ENCODE measurements around the gene SIM2. TPM values are rescaled to one million over a fixed set of nuclear protein-coding genes. Genes with fewer than 3 reads are reported as not detected.

SIM2 gene
- total RNA-seq, 2 experiments from 2014 or later, result not detected

DNA sequence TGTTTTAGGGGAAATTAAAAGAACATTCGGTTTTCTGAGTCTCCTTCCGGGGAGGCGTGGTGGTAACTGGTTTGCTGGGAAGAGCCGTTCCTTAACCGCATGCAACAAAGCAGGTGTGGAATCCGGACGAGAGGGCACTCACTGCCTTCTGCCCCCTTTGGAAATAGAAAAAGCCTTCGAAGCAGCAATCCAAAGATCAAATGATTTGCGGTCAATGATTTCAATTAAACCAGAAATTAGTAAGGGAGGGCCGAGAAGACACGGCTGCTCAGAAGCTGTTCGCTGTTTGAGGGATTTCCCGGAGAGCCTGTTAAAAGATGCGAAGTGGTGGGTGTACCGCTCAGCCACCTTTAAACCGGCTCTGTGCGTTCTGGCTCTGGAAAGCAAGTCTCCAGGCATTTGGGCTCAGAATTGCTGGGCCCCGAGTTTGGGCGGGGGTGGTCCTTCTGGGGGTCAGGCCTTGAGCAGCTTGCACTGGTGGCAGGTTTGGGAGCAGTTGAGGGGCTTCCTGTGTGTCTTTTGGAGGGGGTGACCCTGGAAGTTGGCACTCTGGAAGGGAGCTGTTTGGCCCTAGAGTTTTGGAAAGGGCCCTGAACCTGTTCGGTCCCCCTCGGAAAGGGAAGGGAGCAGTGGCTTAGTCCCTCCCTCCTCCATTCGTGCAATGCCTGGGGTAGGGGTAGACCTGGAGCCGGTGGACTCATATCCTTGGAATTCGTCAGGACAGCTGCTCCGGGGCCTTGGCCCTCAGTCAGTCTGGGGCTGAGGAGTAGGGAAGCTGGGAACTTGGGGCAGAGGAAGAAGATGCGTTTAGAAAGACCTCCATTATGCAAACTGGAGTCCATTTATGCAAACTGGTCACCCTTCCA lies 3.1 kb downstream of the SIM2 start:
- Histone ChIP-seq H3K79me2 (ENCODE audit: insufficient read depth, low read depth, low read length) (no peaks in the 10 kb centered on the region), H3K9me3 (ENCODE audit: low read length) (no peaks in the 10 kb centered on the region), H3K4me1 (ENCODE audit: insufficient read depth, low read length, poor library complexity, severe bottlenecking) (no peaks in the 10 kb centered on the region), H3K4me2 (ENCODE audit: low read length) (no peak overlapping the region), H3K36me3 (ENCODE audit: insufficient read depth, low read length) (no peaks in the 10 kb centered on the region), H2AFZ (ENCODE audit: low read length) (no peak overlapping the region), H3K27ac (ENCODE audit: low read depth, low read length, poor library complexity, severe bottlenecking) (no peak overlapping the region), H4K20me1 (ENCODE audit: insufficient read depth, low read length) (no peaks in the 10 kb centered on the region), H3K4me3 (ENCODE audit: low read depth, low read length, poor library complexity, severe bottlenecking) (no peak overlapping the region), H3K9me2 (ENCODE audit: insufficient read depth, low read length) (no peaks in the 10 kb centered on the region)
- ChIA-PET CTCF (ENCODE audit: unreplicated experiment) (no interaction called here), POLR2A (no interaction called here)
- intact Hi-C loops (cut with micrococcal nuclease; ENCODE audit: unreplicated experiment), result no loop called here
- no peak for DNase-seq (ENCODE audit: low spot score)
- no TSS peak for BruUV-seq (replicated peaks)
- no peak for TF ChIP-seq EZH2phosphoT487 (IDR thresholded peaks at IDR 0.05; ENCODE audit: borderline replicate concordance, low read depth, low read length)
- TF ChIP-seq, protein P1, sequence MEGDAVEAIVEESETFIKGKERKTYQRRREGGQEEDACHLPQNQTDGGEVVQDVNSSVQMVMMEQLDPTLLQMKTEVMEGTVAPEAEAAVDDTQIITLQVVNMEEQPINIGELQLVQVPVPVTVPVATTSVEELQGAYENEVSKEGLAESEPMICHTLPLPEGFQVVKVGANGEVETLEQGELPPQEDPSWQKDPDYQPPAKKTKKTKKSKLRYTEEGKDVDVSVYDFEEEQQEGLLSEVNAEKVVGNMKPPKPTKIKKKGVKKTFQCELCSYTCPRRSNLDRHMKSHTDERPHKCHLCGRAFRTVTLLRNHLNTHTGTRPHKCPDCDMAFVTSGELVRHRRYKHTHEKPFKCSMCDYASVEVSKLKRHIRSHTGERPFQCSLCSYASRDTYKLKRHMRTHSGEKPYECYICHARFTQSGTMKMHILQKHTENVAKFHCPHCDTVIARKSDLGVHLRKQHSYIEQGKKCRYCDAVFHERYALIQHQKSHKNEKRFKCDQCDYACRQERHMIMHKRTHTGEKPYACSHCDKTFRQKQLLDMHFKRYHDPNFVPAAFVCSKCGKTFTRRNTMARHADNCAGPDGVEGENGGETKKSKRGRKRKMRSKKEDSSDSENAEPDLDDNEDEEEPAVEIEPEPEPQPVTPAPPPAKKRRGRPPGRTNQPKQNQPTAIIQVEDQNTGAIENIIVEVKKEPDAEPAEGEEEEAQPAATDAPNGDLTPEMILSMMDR (conservative IDR thresholded peaks at IDR 0.05; ENCODE audit: low read length), result no peak

DNA sequence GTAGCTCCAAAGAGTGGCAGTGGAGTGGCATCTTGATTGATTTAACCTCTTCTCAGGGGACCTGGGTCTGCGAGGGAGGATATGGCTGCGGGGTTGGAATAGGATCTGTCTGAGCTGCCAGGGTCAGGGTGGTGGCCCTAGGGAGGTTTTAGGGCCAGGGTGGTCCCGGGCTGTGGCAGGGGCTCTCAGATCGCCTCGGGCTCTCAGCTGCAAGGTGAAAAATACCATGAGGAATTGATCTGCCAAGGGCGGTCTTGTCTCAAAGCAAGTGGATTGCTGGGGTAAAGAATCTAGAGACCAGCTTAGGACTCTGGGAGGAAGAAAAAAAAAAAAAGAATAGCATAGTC lies 3.7 kb downstream of the SIM2 start:
- Histone ChIP-seq H3K79me2 (ENCODE audit: insufficient read depth, low read depth, low read length) (no peaks in the 10 kb centered on the region), H3K4me2 (ENCODE audit: low read length) (no peak overlapping the region), H3K9me2 (ENCODE audit: insufficient read depth, low read length) (no peaks in the 10 kb centered on the region), H4K20me1 (ENCODE audit: insufficient read depth, low read length) (no peaks in the 10 kb centered on the region), H3K4me3 (ENCODE audit: low read depth, low read length, poor library complexity, severe bottlenecking) (no peak overlapping the region), H3K36me3 (ENCODE audit: insufficient read depth, low read length) (no peaks in the 10 kb centered on the region), H3K27ac (ENCODE audit: low read depth, low read length, poor library complexity, severe bottlenecking) (no peak overlapping the region), H3K9me3 (ENCODE audit: low read length) (no peaks in the 10 kb centered on the region), H3K4me1 (ENCODE audit: insufficient read depth, low read length, poor library complexity, severe bottlenecking) (no peaks in the 10 kb centered on the region), H2AFZ (ENCODE audit: low read length) (no peak overlapping the region)
- no TSS peak for BruUV-seq (replicated peaks)
- ChIA-PET CTCF (ENCODE audit: unreplicated experiment) (no interaction called here), POLR2A (no interaction called here)
- intact Hi-C loops (cut with micrococcal nuclease; ENCODE audit: unreplicated experiment), result no loop called here
- no peak for TF ChIP-seq EZH2phosphoT487 (IDR thresholded peaks at IDR 0.05; ENCODE audit: borderline replicate concordance, low read depth, low read length)
- TF ChIP-seq, protein P1 (conservative IDR thresholded peaks at IDR 0.05; ENCODE audit: low read length), result no peak
- DNase-seq (ENCODE audit: low spot score), result no peak

DNA sequence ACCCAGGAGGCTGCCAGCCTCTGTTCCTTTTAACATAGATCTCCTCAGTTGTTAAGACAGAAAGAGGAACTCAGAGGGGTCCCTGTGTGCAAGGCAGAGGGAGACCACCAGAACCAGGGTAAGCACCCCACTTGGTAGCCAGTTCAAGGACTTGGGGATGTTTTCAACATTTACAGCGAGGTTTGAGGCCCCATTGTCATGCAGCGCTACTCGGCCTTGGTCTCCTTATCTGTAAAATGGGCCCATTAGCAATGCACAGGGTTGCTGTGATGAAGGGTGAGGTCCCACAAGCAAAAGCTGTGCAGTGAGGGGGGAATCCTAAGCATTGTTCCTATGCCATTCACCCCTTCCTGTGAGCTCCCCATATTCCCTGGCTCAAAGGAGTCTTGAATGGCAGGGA lies 4.2 kb downstream of the SIM2 start:
- CTCF ChIA-PET (ENCODE audit: unreplicated experiment), result no interaction called here
- Histone ChIP-seq H2AFZ (ENCODE audit: low read length) (no peak overlapping the region), H3K4me1 (ENCODE audit: insufficient read depth, low read length, poor library complexity, severe bottlenecking) (no peaks in the 10 kb centered on the region), H3K36me3 (ENCODE audit: insufficient read depth, low read length) (no peaks in the 10 kb centered on the region), H3K27ac (ENCODE audit: low read depth, low read length, poor library complexity, severe bottlenecking) (no peak overlapping the region), H3K9me3 (ENCODE audit: low read length) (no peaks in the 10 kb centered on the region), H4K20me1 (ENCODE audit: insufficient read depth, low read length) (no peaks in the 10 kb centered on the region), H3K4me2 (ENCODE audit: low read length) (no peak overlapping the region), H3K79me2 (ENCODE audit: insufficient read depth, low read depth, low read length) (no peaks in the 10 kb centered on the region), H3K9me2 (ENCODE audit: insufficient read depth, low read length) (no peaks in the 10 kb centered on the region), H3K4me3 (ENCODE audit: low read depth, low read length, poor library complexity, severe bottlenecking) (no peak overlapping the region)
- BruUV-seq (replicated peaks), result no TSS peak
- POLR2A ChIA-PET, result no interaction called here
- DNase-seq (ENCODE audit: low spot score), result no peak
- intact Hi-C loops (cut with micrococcal nuclease; ENCODE audit: unreplicated experiment), result no loop called here
- TF ChIP-seq EZH2phosphoT487 (IDR thresholded peaks at IDR 0.05; ENCODE audit: borderline replicate concordance, low read depth, low read length), result no peak
- TF ChIP-seq, protein P1 (conservative IDR thresholded peaks at IDR 0.05; ENCODE audit: low read length), result no peak

Measured in OCI-LY7 (cell line).